ENCODE results near the gene LRRC73.

- TF ChIP-seq CTCF (IDR thresholded peaks at IDR 0.05) (no peak), POLR2A (IDR thresholded peaks at IDR 0.05) (no peak)
These were observed 15.8 kb downstream of the LRRC73 start for GRCh38 chr6:43494321-43494720.
